ENCODE measurements around the gene YDJC.

YDJC gene

DNA sequence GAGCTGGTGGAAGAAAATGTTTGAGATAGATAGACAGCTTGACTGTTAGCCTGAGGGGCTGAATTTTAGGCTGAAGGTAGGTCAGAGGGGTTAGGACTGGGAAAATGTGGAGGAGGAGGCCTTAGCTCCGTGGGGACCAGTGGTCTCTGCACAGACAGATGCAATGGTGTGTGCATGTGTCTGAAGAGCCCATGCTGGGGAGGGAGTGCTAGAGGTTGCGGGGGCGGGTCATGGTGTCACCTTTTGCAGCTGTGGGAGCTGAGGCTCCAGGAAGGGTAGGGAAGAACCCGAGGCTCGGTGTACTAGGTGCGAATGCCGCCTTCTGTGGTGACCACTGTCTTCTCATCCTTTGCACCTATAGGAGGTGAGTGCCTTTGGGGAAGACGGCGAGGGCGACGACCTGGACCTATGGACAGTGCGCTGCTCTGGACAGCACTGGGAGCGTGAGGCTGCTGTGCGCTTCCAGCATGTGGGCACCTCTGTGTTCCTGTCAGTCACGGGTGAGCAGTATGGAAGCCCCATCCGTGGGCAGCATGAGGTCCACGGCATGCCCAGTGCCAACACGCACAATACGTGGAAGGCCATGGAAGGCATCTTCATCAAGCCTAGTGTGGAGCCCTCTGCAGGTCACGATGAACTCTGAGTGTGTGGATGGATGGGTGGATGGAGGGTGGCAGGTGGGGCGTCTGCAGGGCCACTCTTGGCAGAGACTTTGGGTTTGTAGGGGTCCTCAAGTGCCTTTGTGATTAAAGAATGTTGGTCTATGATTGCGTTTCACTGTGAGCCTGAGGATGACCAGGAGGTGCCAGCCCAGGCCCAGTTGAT lies 13.9 kb upstream of the YDJC start:
- Histone ChIP-seq H3K27me3 (ENCODE audit: low read depth, low read length) (no peaks in the 10 kb centered on the region; the same call in 1 of the 2 replicates), H4K20me1 (ENCODE audit: insufficient read depth, low read length) (peaks cover 10% of the 10 kb centered on the region), H2AFZ (ENCODE audit: low read depth, low read length) (no peak overlapping the region), H3K79me2 (ENCODE audit: low read length) (peaks cover 18% of the 10 kb centered on the region), H3K9me3 (ENCODE audit: insufficient read depth, low read length) (no peaks in the 10 kb centered on the region), H3K36me3 (replicated peaks; ENCODE audit: low read depth, low read length) (peaks cover 9% of the 10 kb centered on the region), H3K4me1 (ENCODE audit: low read length) (peaks cover 26% of the 10 kb centered on the region), H3K4me2 (ENCODE audit: low read length) (peak overlapping the region; percentile 82), H3K27ac (ENCODE audit: low read length) (no peak overlapping the region), H3K9ac (ENCODE audit: low read length) (peak overlapping the region; percentile 84), H3K4me3 (ENCODE audit: low read length) (peak overlapping the region; percentile 89)
- TF ChIP-seq, protein P1, sequence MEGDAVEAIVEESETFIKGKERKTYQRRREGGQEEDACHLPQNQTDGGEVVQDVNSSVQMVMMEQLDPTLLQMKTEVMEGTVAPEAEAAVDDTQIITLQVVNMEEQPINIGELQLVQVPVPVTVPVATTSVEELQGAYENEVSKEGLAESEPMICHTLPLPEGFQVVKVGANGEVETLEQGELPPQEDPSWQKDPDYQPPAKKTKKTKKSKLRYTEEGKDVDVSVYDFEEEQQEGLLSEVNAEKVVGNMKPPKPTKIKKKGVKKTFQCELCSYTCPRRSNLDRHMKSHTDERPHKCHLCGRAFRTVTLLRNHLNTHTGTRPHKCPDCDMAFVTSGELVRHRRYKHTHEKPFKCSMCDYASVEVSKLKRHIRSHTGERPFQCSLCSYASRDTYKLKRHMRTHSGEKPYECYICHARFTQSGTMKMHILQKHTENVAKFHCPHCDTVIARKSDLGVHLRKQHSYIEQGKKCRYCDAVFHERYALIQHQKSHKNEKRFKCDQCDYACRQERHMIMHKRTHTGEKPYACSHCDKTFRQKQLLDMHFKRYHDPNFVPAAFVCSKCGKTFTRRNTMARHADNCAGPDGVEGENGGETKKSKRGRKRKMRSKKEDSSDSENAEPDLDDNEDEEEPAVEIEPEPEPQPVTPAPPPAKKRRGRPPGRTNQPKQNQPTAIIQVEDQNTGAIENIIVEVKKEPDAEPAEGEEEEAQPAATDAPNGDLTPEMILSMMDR (IDR thresholded peaks at IDR 0.05; ENCODE audit: low read depth, low read length) = peak; percentile 48
- TF ChIP-seq EZH2phosphoT487 (IDR thresholded peaks at IDR 0.05; ENCODE audit: low read depth) = no peak

- H3K36me3 ChIP-seq (replicated peaks; ENCODE audit: low read depth, low read length) = peaks cover 9% of the 10 kb centered on the region
- peak overlapping the region; percentile 73 for H2AFZ ChIP-seq (ENCODE audit: low read depth, low read length)
- peak overlapping the region; percentile 82 for H3K4me2 ChIP-seq (ENCODE audit: low read length)
- H4K20me1 ChIP-seq (ENCODE audit: insufficient read depth, low read length) = peaks cover 10% of the 10 kb centered on the region
- H3K27me3 ChIP-seq (ENCODE audit: low read depth, low read length) = no peaks in the 10 kb centered on the region; the same call in 1 of the 2 replicates
- H3K79me2 ChIP-seq (ENCODE audit: low read length) = peaks cover 18% of the 10 kb centered on the region
- peak overlapping the region; percentile 84 for H3K9ac ChIP-seq (ENCODE audit: low read length)
- H3K4me1 ChIP-seq (ENCODE audit: low read length) = peaks cover 26% of the 10 kb centered on the region
- TF ChIP-seq, protein P1 (IDR thresholded peaks at IDR 0.05; ENCODE audit: low read depth, low read length) = peak; percentile 89
- TF ChIP-seq EZH2phosphoT487 (IDR thresholded peaks at IDR 0.05; ENCODE audit: low read depth) = no peak
- H3K27ac ChIP-seq (ENCODE audit: low read length) = peak overlapping the region; percentile 25
- H3K9me3 ChIP-seq (ENCODE audit: insufficient read depth, low read length) = no peaks in the 10 kb centered on the region
- peak overlapping the region; percentile 89 for H3K4me3 ChIP-seq (ENCODE audit: low read length)
Measured at GRCh38 chr22:21642584-21643448, 13.0 kb upstream of the YDJC start.

DNA sequence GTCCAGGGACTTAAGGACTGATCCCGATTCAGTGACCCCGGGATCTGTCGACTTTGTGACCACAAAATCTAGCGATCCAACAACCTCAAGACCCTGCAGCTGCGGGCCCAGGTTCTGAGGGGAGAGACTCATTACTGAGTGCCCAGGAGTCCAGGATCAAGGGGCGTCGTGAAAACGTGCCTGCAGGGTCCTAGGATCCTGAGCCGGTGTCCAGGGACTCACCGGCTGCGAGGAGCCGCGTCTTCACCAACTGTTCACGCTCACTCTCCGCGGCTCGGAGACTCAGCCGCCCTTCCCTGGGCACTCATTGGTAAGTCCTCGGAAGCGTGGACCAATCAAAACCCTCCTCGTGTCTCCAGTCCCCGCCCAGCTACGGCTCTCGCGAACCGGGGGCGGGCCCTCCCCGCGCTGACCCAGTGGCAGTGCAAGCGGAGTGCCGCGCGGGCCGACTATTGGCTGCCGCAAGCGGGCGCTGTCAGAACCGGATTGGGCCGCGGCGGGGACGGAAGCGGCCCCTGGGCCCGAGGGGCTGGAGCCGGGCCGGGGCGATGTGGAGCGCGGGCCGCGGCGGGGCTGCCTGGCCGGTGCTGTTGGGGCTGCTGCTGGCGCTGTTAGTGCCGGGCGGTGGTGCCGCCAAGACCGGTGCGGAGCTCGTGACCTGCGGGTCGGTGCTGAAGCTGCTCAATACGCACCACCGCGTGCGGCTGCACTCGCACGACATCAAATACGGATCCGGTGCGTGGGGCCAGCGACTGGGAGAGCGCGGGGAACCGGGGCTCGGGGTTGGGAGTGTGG lies 12.2 kb upstream of the YDJC start, which contains the start of gene SDF2L1:
SDF2L1 (plus strand) TSS at position 514 of the 795 bp plus-strand sequence; CDS start at position 549, 35 bp downstream.
- Histone ChIP-seq H3K79me2 (ENCODE audit: low read length) (peaks cover 18% of the 10 kb centered on the region), H3K4me1 (ENCODE audit: low read length) (peaks cover 26% of the 10 kb centered on the region), H3K36me3 (replicated peaks; ENCODE audit: low read depth, low read length) (peaks cover 9% of the 10 kb centered on the region), H4K20me1 (ENCODE audit: insufficient read depth, low read length) (peaks cover 10% of the 10 kb centered on the region), H3K27ac (ENCODE audit: low read length) (peak within 1 kb of the TSS; percentile 25), H3K4me3 (ENCODE audit: low read length) (peak within 1 kb of the TSS; percentile 89), H3K9me3 (ENCODE audit: insufficient read depth, low read length) (no peaks in the 10 kb centered on the region), H3K4me2 (ENCODE audit: low read length) (peak within 1 kb of the TSS; percentile 96), H3K27me3 (ENCODE audit: low read depth, low read length) (no peaks in the 10 kb centered on the region; the same call in 1 of the 2 replicates), H3K9ac (ENCODE audit: low read length) (peak within 1 kb of the TSS; percentile 85), H2AFZ (ENCODE audit: low read depth, low read length) (peak within 1 kb of the TSS; percentile 82)
- TF ChIP-seq, protein P1 (IDR thresholded peaks at IDR 0.05; ENCODE audit: low read depth, low read length) = no peak
- TF ChIP-seq EZH2phosphoT487 (IDR thresholded peaks at IDR 0.05; ENCODE audit: low read depth) = no peak

Measured in OCI-LY3 (cell line).